Colonic mucosa (tissue), 4 donors: ENCODE data around the gene LGI1. TPM values are rescaled to one million over a fixed set of nuclear protein-coding genes. Genes with fewer than 3 reads are reported as not detected.

ENCODE experiments used
- DNase-seq: peaks from one replicate; pipeline ENCODE4 v3.0.0-alpha.2; 2020
- H3K27ac ChIP-seq: fragments of 200-600 bp; one replicate; pipeline ENCODE4 v1.8.0; 2021
- H3K27me3 ChIP-seq: fragments of 200-600 bp; one replicate; pipeline ENCODE4 v1.8.0; 2021
- H3K36me3 ChIP-seq: fragments of 200-600 bp; one replicate; pipeline ENCODE4 v1.8.0; 2021
- H3K4me1 ChIP-seq: fragments of 200-600 bp; one replicate; pipeline ENCODE4 v1.8.0; 2021; ENCODE audit warnings: mild to moderate bottlenecking
- H3K4me3 ChIP-seq: fragments of 200-600 bp; one replicate; pipeline ENCODE4 v1.8.0; 2021
- H3K9ac ChIP-seq, 2 donors: one replicate each; pipeline ENCODE4 v1.7.0; 2013; ENCODE audit warnings: control low read depth in 2 of 2, low read depth in 2 of 2, low read length in 2 of 2
- H3K9me3 ChIP-seq: fragments of 200-600 bp; one replicate; pipeline ENCODE4 v1.8.0; 2021
- intact Hi-C: fragments of 100-400 bp; cut with DNase I; formaldehyde crosslinking; loops from one replicate; pipeline ENCODE4 v1.14.1; 2022
- total RNA-seq, 2 donors: library from RNA; stranded (reverse); fragmentation: NEBNext Ultra II Directional in 1 of 2; extraction: Animal tissue kit (Norgen Biotek cat#: 25700) in 1 of 2; gene quantifications; one replicate each; pipeline ENCODE4 v1.2.1, GENCODE V29; 2021
- TF ChIP-seq, protein P1 (sequence below): fragments of 200-600 bp; IDR thresholded peaks from one replicate; pipeline ENCODE4 v1.8.0; 2022; ENCODE audit warnings: antibody characterized with exemption, mild to moderate bottlenecking
- donor health status: healthy.
- donor health status: DM: no; HTN: no; CAD: no.
- donor health status: DM: no; HTN: no; CAD: no.

The LGI1 gene
- total RNA-seq, 2 donors from 2014 or later: 0.47 to 0.98 TPM

DNA sequence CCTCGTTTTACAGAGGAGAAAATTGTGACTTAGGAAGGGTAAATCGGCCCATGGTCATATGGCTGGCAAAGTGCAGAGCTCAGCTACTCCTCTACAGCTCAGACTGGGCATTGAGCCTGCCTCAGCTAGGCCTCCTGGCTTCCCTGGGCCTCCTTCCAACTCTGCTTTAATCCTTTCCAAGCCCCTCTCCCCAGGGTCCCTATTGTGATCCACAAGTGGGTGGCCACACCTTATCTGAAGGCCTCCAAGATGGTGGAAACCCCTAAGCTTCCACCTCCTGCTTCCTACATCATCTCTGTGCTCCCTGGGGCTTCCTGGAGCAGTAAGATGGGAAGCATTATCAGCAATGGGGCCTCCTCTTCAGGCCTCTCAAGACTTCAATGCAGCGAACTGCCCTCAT is 3.0 kb upstream of the LGI1 start:
- Histone ChIP-seq H3K27me3 (no peaks in the 10 kb centered on the region), H3K9me3 (no peaks in the 10 kb centered on the region), H3K4me1 (no peaks in the 10 kb centered on the region), H3K36me3 (no peaks in the 10 kb centered on the region), H3K9ac (no peak overlapping the region), H3K27ac (no peak overlapping the region), H3K4me3 (no peak overlapping the region)
- DNase-seq: no peak
- TF ChIP-seq, protein P1, sequence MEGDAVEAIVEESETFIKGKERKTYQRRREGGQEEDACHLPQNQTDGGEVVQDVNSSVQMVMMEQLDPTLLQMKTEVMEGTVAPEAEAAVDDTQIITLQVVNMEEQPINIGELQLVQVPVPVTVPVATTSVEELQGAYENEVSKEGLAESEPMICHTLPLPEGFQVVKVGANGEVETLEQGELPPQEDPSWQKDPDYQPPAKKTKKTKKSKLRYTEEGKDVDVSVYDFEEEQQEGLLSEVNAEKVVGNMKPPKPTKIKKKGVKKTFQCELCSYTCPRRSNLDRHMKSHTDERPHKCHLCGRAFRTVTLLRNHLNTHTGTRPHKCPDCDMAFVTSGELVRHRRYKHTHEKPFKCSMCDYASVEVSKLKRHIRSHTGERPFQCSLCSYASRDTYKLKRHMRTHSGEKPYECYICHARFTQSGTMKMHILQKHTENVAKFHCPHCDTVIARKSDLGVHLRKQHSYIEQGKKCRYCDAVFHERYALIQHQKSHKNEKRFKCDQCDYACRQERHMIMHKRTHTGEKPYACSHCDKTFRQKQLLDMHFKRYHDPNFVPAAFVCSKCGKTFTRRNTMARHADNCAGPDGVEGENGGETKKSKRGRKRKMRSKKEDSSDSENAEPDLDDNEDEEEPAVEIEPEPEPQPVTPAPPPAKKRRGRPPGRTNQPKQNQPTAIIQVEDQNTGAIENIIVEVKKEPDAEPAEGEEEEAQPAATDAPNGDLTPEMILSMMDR: no peak
- intact Hi-C loops: loop anchor here (5.0 kb wide), 1 partner anchor 58 kb away; no protein-coding TSS in a partner anchor

DNA sequence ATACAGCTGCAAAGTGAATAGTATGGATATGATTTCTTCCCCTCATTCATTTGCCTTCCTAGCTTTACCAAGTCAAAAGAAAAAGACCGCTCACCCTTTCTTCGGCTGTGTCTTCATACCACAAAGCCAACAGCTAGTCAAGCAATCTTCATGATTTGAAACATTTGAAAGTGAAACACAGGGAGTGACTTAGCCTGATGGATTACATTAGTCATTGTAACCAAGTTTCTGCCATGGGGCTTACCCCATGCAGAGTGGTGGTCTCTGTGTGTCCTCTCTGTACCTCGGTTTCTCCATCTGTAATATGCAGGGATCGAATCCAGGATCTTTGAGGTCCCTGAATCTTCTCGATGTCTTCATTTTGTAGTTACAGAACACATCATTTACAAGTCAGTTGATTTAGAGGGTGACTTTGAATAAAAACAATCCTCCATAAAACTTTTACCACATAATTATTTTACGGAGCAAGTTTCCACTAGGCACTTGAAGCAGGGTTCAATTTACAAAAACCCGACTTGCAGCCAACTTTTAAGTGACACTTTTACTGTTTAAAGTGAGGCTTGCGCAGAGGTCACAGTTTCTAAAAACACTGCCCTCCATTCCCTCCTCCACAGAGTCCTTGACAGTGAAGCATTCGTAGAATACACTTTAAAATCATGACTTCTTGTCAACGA is 2.2 kb upstream of the LGI1 start:
- Histone ChIP-seq H3K9me3 (no peaks in the 10 kb centered on the region), H3K9ac (no peak overlapping the region), H3K36me3 (no peaks in the 10 kb centered on the region), H3K27ac (no peak overlapping the region), H3K27me3 (no peaks in the 10 kb centered on the region), H3K4me1 (no peaks in the 10 kb centered on the region), H3K4me3 (no peak overlapping the region)
- TF ChIP-seq, protein P1: no peak
- DNase-seq: no peak
- intact Hi-C loops: no loop called here

DNA sequence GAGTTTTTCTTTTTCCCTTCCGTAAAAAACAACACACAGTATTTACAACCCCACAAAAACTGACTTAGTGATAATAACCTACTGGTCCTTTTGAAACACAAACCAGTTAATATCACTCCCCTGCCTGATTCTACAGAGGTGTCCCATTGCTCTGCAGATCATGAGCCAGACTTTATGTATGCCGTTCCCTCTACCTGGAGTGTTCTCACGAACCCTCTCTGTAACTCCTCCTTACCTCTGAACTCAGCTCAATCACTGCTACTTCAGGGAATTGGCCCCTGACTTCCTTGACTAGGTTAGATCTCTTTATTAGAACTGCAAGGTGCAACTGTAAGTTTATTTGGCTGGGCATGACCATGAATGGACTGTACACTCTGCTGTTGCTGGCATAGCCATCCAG is 1.6 kb upstream of the LGI1 start:
- TF ChIP-seq, protein P1: no peak
- DNase-seq: no peak
- Histone ChIP-seq H3K9me3 (no peaks in the 10 kb centered on the region), H3K27me3 (no peaks in the 10 kb centered on the region), H3K9ac (no peak overlapping the region), H3K4me3 (no peak overlapping the region), H3K36me3 (no peaks in the 10 kb centered on the region), H3K27ac (no peak overlapping the region), H3K4me1 (no peaks in the 10 kb centered on the region)
- intact Hi-C loops: no loop called here

DNA sequence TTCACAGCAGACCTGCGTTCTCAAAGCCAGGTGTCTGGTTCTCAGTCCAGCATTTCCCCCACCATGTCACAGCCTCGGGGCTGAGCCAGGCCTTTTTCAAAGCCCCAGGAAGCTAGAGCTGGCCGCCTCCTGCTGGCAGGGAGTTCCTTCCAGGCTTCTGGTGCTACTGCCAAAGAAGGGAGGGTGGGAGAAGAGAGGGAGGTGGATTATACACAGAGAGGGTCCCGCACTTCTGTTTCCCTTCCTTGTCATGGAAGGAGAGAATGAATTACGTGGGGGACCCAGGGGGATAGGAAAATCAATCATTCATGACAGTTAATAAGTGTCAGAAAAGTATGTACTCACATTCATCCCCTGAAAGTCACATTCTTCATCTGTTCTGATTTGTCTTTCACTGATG is 600 bp upstream of the LGI1 start:
- H3K9ac ChIP-seq: no peak overlapping the region
- no peaks in the 10 kb centered on the region for H3K9me3 ChIP-seq
- no peak overlapping the region for H3K27ac ChIP-seq
- peaks cover 4% of the 10 kb centered on the region for H3K27me3 ChIP-seq
- no peaks in the 10 kb centered on the region for H3K36me3 ChIP-seq
- no peaks in the 10 kb centered on the region for H3K4me1 ChIP-seq
- no peak for DNase-seq
- TF ChIP-seq, protein P1: no peak
- no peak overlapping the region for H3K4me3 ChIP-seq
- intact Hi-C loops: no loop called here

DNA sequence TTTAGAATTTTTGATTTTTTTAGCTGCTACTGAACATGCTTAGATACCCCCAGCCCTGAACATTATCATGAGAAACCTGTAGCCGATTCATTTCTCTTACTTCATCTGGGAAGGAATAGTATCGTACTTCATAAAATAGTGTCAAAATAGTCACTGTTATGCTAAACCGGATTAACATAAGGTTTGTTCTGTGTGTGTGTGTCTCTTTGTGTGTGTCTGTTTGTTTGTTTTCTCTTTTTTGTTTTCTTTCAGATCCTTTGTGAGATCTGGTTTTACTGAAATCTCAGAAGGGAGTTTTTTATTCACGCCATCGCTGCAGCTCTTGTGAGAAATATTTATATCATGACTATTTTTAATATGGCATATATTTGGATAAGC is 761 bp downstream of the LGI1 start:
- Histone ChIP-seq H3K36me3 (no peaks in the 10 kb centered on the region), H3K27me3 (peaks cover 4% of the 10 kb centered on the region), H3K27ac (no peak overlapping the region), H3K9me3 (no peaks in the 10 kb centered on the region), H3K4me3 (no peak overlapping the region), H3K4me1 (no peaks in the 10 kb centered on the region), H3K9ac (no peak overlapping the region)
- DNase-seq: no peak
- TF ChIP-seq, protein P1: no peak
- intact Hi-C loops: no loop called here
